Parathyroid adenoma (tissue), 2 donors: ENCODE measurements around the gene NR1I3.

Experiments used
- H2AFZ ChIP-seq: fragments of 300-600 bp; sonication (generic); one replicate; pipeline ENCODE4 v1.7.0; 2017; ENCODE audit warnings: antibody characterized with exemption, mild to moderate bottlenecking
- H3K27ac ChIP-seq: fragments of 300-600 bp; sonication (generic); one replicate; pipeline ENCODE4 v1.7.0; 2017
- H3K27me3 ChIP-seq: fragments of 300-600 bp; sonication (generic); one replicate; pipeline ENCODE4 v1.7.0; 2017; ENCODE audit warnings: low read length; ENCODE audit not compliant: control insufficient read depth, insufficient read depth
- H3K36me3 ChIP-seq: fragments of 300-600 bp; sonication (generic); one replicate; pipeline ENCODE4 v1.7.0; 2017; ENCODE audit warnings: low read length; ENCODE audit not compliant: control insufficient read depth, insufficient read depth
- H3K4me1 ChIP-seq: fragments of 300-600 bp; sonication (generic); one replicate; pipeline ENCODE4 v1.7.0; 2017; ENCODE audit warnings: control low read depth
- H3K4me2 ChIP-seq: fragments of 300-600 bp; sonication (generic); one replicate; pipeline ENCODE4 v1.7.0; 2017; ENCODE audit warnings: low read length
- H3K4me3 ChIP-seq: fragments of 300-600 bp; sonication (generic); one replicate; pipeline ENCODE4 v1.7.0; 2017; ENCODE audit warnings: low read depth, low read length
- H3K79me2 ChIP-seq: fragments of 300-600 bp; sonication (generic); one replicate; pipeline ENCODE4 v1.7.0; 2017; ENCODE audit warnings: control low read depth
- H3K9ac ChIP-seq: fragments of 300-600 bp; sonication (generic); one replicate; pipeline ENCODE4 v1.7.0; 2017; ENCODE audit warnings: mild to moderate bottlenecking
- H3K9me3 ChIP-seq: fragments of 300-600 bp; sonication (generic); one replicate; pipeline ENCODE4 v1.7.0; 2017; ENCODE audit warnings: low read length; ENCODE audit not compliant: control insufficient read depth
- CTCF ChIP-seq: fragments of 300-600 bp; sonication (generic); IDR thresholded peaks from one replicate; pipeline ENCODE4 v1.7.0; 2017; ENCODE audit warnings: antibody characterized with exemption, mild to moderate bottlenecking
- donor health status: primary hyperparathyroidism.

Gene NR1I3

DNA sequence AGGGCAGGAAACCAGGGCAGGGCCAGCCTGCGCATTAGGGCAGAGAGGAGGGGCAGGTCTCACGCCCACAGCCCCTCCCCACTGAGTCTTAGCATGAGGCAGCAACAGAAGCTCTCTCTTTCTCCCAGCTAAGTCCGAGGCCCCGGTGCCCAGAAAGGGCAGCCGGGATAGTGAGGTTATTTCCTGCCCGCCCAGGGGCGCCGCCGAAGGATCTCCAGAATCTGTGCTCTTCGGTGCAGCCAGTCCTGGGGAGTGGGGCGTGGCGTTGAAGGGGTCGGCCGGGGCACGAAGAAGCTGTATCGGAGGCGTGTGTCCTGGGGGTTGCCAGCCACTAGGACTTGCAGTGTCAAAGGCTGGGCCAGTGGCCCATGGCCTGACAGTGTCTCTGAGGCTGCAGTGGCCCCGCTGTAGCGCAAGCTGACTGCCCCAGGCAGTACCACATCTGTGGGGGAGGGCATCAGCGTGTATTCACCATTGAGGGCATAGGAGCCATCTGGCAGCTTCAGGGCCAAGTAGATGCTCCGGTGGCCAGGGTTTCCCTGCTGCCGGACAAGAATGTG lies 47.0 kb downstream of the NR1I3 start:
- Histone ChIP-seq H3K27me3 (no peaks in the 10 kb centered on the region), H3K4me3 (no peak overlapping the region), H2AFZ (no peak overlapping the region), H3K4me1 (no peaks in the 10 kb centered on the region), H3K9me3 (no peaks in the 10 kb centered on the region), H3K9ac (no peak overlapping the region), H3K27ac (no peak overlapping the region), H3K4me2 (no peak overlapping the region), H3K79me2 (no peaks in the 10 kb centered on the region), H3K36me3 (no peaks in the 10 kb centered on the region)
- no peak for TF ChIP-seq CTCF

- no peak overlapping the region for H3K27ac ChIP-seq
- H3K4me1 ChIP-seq: no peaks in the 10 kb centered on the region
Observed at GRCh38 chr1:161189036-161189435, 49.0 kb downstream of the NR1I3 start.

GRCh38 chr1:161188381-161188780 lies 49.6 kb downstream of the NR1I3 start:
- Histone ChIP-seq H3K4me3 (no peak overlapping the region), H3K36me3 (no peaks in the 10 kb centered on the region), H3K4me1 (no peaks in the 10 kb centered on the region), H3K27me3 (no peaks in the 10 kb centered on the region), H3K79me2 (no peaks in the 10 kb centered on the region), H3K9ac (no peak overlapping the region), H2AFZ (no peak overlapping the region), H3K9me3 (no peaks in the 10 kb centered on the region), H3K4me2 (no peak overlapping the region), H3K27ac (no peak overlapping the region)
- no peak for TF ChIP-seq CTCF

More at GRCh38 chr1:161189036-161189435, 49.0 kb downstream of the NR1I3 start:
- H3K9ac ChIP-seq: no peak overlapping the region
- H3K36me3 ChIP-seq: no peaks in the 10 kb centered on the region
- no peaks in the 10 kb centered on the region for H3K9me3 ChIP-seq
- no peaks in the 10 kb centered on the region for H3K79me2 ChIP-seq
- no peak overlapping the region for H3K4me3 ChIP-seq
- no peak for TF ChIP-seq CTCF
- H3K4me2 ChIP-seq: no peak overlapping the region
- H3K27me3 ChIP-seq: no peaks in the 10 kb centered on the region
- no peak overlapping the region for H2AFZ ChIP-seq

- Histone ChIP-seq H3K27ac (no peak overlapping the region), H3K9me3 (no peaks in the 10 kb centered on the region), H3K27me3 (no peaks in the 10 kb centered on the region), H3K4me3 (no peak overlapping the region), H3K9ac (no peak overlapping the region), H2AFZ (no peak overlapping the region), H3K79me2 (no peaks in the 10 kb centered on the region), H3K36me3 (no peaks in the 10 kb centered on the region), H3K4me2 (no peak overlapping the region), H3K4me1 (no peaks in the 10 kb centered on the region)
- TF ChIP-seq CTCF: no peak
Observed at GRCh38 chr1:161187311-161187710, 50.7 kb downstream of the NR1I3 start.

- Histone ChIP-seq H3K4me1 (no peaks in the 10 kb centered on the region), H3K4me3 (no peak overlapping the region), H3K27ac (peak overlapping the region; percentile 72), H2AFZ (no peak overlapping the region), H3K4me2 (no peak overlapping the region), H3K79me2 (no peaks in the 10 kb centered on the region), H3K9me3 (no peaks in the 10 kb centered on the region), H3K9ac (no peak overlapping the region), H3K36me3 (no peaks in the 10 kb centered on the region), H3K27me3 (no peaks in the 10 kb centered on the region)
- no peak for TF ChIP-seq CTCF
Observed at GRCh38 chr1:161185732-161186311, 52.2 kb downstream of the NR1I3 start.
